Middle frontal gyrus (tissue), 1 donor: Measurements from ENCODE around the gene XRCC3.

Experiments
- DNase-seq: peaks from one replicate; pipeline ENCODE4 v3.0.0-alpha.2; 2015; ENCODE audit warnings: low spot score; ENCODE audit errors: extremely low spot score

Gene XRCC3

DNA sequence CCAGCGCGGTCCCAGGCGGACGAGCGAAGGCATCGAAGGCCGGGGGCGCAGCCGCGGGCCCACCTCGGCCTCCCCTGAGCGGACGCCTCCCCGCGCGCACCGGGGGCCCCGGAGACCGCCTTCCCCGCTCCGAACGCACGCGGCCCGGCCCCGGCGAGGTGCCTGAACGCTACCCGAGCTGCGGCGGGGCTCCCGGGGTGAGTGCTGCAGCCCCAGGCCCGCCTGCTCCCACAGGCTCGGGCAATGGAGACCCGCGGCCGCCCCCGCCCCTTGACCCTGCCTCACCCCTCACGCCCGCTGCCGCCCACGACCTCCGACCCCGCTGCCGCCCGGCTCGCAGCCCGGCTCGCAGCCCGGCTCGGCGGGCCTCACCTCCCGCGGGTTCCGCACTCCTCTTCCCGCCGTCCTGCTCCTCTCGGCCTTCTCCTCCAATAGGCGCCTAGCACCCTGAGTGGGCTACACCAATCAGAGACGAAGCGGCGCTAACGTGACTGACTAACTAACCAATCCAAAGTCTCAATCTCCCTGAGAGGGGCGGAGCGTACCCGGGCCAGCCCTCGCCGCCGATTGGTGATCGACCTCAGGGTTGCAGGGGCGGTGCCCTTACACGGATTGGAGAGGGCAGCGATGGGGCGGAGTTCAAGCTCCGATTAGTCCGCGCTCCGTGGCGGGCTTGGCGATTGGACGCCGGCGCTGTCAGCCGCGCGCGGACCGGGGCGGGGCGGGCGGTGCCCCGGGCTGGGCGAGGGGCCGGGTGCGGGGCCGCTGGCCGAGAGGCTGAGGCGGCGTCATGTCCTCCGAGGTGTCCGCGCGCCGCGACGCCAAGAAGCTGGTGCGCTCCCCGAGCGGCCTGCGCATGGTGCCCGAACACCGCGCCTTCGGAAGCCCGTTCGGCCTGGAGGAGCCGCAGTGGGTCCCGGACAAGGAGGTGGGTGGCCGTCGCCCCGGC, at the start of gene XRCC3, which contains the start of gene ZFYVE21:
Gene XRCC3 (minus strand): TSS at position 400 of the 949 bp plus-strand sequence. CDS start 4,364 bp downstream, outside the sequence.
Gene ZFYVE21 (plus strand): TSS at position 759 of the 949 bp plus-strand sequence. CDS start 32 bp downstream, at position 791.
- peak; percentile 97 for DNase-seq

DNA sequence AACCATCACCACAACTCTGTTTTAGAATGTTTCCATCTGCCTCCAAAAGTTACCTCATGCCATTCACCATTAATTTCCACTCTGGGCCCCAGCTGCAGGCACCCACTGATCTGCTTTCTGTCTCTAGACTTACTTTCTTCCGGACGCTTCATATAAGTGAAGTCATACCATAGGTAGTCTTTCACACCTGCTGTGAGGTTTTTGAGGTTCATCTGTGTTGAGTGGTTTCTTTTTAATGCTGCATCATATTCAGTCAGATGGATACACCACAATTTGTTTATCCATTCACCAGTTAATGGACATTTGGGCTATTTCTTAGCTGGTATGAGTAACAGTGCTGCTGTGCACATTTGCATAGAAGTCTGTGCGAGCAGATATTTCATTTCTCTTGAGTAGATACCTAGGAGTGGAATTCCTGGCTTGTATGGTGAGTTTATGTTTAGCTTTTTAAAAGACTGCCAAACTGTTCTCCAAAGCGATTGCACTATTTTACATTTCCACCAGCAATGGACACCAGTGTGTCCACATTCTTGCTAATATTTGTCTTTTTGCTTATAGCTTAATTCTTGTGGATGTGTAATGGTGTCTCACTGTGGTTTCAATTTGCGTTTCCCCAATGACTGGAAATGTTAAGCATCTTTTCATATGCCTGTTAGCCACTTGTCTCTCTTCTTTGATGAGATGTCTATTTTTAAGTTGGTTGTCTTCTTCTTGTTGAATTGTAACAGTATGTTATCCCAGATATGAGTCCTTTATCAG, 48.7 kb upstream of the XRCC3 start:
- DNase-seq = no peak

DNA sequence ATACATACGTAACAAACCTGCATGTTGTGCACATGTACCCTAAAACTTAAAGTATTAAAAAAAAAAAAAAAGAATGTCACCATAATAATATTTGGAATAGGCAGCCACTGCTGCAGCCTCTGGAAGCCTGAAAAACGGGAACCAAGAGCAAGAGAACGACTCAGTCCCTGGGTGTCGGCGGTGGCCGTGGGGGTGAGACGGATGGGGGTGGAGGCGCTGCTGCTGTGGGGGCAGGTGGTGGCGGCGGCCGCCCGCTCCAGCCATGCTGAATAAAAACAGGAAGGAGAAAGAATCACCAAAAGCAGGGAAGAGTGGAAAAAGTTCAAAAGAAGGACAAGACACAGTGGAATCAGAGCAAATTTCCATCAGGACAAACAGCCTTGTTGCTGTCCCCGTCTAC, 47.3 kb upstream of the XRCC3 start:
- DNase-seq = no peak

DNA sequence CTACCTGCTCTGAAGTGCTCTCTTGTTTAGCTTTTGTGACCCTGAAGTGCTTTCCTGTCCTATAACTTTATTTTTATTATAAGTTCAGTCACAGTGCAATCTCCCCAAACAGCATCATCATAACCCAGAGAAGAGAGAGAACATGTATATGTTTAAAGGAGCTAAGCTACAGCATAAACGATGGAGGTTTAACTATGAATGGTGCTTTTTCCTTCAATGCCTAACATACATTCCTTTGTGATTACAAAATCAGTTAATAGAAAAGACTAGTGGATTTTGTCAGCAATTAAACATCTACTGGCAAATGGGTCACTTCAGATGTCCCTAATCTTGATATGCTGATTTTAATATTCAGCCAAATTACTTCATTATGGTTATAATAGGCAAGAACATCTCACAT, 46.8 kb upstream of the XRCC3 start:
- DNase-seq = no peak

DNA sequence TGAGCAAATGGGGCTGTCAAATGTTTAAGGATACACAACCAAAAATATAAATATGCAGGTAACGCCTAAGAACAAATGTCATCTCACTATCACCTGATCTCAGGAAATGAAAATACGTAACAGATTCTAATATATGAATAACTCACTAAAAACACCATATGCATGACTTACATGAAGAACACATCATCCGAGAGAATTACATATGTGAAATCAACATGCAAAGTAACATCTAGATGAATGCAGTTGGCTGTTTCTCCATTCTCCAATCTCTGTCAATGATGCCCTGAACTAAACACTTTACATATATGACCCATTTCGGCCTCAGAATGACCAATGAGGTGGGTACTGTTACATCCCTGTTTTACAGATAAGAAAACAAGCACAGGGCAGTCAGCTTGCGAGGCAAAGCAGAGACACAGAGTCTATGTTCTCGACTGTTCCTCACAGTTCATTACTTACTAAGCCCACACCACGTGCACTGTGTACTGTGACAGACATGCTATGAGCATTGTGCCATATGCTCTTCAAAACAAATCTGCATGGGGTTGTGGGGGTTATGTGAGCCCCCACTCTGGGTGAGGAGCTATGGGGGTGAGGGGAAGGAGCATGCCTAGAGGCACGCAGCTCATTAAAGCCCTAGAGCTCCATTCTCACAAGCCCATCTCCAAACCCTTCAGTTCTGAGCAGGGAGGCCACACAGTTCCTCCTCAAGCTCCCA, 43.0 kb upstream of the XRCC3 start:
- no peak for DNase-seq

DNA sequence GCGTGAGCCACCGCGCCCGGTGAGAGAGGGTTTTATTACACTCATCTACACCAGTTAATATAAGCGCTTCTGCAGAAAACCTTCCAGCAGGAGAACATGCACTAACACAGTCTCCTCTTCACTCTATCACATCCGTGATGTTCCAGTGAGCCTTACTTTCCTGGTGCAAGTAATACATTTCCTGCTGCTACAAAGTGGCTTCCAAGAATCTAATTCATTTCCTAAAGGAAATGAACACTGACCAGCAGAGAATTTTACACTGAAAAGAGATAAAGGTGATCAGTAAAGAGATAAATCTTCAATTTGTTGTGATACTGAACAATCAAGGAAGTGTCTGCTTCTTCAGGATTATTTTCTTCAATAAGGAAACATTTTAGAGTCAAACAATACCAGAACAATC, 39.8 kb upstream of the XRCC3 start:
- DNase-seq = no peak

DNA sequence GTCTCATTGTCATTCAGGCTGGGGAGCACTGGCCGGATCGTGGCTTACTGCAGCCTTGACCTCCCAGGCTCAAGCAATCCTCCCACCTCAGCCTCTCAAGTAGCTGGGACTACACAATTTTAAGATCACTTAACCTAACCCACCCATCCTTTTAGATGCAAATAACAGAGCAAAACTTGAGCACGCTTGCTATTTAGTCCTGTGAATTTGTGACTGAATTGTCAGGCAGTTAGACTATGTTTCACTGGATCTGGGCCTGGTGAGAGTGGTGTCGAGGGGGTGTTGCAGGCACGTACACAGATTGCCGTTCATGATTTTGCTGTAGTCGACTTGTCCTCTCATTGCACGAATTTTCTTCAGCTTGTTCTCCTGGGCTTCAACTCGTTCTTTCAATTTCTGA, 38.5 kb upstream of the XRCC3 start:
- no peak for DNase-seq

DNA sequence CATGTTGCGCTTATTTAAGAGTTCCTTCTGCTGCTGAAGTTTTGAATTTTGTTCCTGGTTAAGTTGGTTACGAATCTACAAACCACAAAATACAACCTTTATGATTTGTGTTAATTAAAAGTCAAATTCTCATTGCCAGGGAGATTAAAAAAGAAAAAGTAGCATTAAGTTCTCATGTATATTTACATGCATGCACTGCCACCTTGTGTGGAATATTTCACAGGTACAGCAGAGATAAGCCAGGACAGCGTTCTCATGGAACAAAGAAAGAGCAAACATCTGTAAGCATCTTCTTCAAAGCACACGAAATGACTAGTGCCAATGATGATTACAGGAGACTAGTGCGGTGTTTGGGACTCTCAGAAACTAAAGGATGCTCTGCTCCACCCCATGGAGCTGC, 34.6 kb upstream of the XRCC3 start:
- DNase-seq = no peak

DNA sequence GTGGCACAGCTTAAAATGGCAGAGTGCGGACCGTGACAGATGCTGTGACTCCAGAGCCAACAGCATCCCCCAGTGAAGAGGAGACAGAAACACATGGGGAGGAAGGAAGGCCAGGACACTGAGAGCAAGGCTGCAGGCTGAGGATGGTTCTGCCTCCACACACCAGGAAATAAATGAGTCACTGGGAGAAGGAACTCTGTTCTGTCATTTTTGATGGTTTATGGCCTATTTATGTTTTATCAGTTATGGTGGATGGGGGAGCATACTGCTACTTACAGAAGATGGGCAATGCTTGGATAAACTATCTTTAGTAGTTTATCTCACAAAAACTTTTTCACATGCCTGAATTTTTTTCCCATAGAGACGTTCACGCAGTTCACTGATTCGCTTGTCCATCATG, 34.2 kb upstream of the XRCC3 start:
- DNase-seq = no peak

DNA sequence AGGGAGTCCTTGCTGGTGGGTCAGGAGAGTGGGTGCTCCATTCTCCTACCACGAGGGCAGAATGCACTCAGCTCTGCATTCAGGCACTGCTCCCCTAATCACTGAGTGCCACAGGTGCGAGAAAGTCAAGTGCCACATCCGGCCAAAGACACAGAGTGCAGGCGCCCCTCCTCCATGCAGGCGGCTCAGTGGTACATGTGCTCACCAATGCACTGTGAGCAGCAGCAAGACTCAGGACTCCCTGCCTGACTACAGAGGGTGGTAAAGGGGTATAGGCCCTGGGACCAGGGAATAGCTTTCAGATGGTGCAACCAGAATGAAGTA, 33.2 kb upstream of the XRCC3 start:
- DNase-seq = no peak

DNA sequence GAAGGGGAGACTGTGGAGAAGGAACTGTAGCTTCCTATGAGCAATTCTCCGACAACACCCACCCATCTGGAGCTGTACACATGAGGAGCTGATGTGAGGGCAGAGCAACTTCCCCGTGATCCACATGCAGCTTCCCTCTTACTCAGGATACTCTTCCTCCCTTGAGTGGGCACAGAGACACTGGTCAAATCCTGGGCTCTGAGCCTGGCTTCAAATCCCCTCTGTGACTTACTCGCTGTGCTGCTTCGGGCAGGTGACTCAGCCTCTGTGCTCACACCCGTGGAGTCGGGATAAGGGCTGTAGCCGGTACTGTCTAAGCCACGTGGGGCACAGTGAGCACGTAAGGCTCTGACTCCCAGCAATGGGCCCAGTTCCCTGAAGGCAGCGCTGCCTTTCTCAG, 31.4 kb upstream of the XRCC3 start:
- DNase-seq = no peak

DNA sequence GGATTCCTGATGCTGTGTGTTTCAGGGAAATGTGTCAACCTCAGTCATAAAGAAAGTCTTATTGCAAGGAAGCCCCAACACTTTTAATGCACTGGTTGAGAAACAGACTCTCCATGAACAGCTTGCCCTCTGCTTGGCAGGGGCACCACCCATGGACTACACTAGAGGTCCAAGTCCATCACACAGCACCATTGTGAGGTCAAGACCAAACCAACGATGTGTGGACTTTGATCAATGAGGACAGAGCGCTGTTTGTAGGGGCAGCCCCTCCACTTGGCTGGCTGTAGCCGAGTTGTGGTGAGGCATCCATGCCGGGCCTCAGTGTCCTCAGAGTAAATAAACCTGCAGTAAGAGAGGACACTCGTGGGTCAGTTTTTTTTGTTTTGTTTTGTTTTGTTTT, 30.2 kb upstream of the XRCC3 start:
- no peak for DNase-seq

DNA sequence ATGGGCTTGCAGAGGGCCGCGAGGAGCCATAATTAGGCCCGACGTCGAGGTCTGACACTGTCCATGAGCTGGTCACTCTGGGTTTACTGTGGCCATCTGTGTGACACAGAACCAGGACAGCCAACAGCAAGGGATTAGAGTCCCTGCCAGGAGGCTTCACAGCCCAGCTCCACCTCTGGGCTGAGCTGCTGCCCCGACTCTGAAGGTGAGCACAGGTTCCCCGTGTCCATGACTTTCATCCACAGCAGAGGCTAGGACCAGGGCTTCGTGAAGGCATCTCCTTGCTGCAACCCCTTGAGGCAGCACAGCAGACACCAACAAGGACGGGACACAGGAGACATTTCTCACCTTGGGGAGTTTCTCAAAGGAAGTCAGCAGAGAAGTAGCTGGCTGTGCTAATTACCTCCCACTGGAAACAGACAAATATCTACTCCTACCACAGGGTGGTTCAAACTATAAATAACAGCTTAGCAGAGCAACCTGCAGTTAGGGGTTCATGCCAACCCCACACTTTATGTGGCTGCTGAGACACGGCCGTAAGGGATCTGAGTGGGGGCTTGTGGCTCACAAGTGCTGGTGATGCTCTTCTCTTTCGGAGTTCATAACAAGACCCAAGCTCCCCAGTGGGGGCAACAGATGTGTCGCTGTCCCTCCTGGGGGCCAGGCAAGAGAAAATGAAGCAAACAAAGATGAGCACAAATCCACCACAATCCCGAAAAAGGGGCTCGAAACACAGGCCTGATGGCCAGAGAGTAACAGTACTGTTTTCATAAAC, 29.6 kb upstream of the XRCC3 start:
- no peak for DNase-seq

DNA sequence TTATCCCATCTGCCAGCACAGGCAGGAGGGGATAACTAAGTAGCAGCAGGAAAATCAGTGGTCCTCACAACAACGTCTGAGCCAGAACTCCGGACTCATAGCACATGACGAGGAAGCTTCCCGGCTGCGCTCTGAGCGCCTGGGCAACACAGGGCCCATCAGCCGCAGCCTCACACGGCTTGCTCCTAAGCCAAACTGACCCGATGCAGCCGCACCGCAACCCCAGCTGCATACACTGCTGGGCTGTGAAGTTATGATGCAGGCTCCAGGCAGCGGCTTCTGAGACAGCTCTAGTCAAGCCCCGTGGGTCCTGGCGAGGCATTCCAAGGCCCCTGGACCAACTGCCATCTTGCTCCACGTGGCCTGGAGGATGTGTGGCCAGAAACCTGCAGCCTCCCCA, 28.4 kb upstream of the XRCC3 start:
- no peak for DNase-seq

DNA sequence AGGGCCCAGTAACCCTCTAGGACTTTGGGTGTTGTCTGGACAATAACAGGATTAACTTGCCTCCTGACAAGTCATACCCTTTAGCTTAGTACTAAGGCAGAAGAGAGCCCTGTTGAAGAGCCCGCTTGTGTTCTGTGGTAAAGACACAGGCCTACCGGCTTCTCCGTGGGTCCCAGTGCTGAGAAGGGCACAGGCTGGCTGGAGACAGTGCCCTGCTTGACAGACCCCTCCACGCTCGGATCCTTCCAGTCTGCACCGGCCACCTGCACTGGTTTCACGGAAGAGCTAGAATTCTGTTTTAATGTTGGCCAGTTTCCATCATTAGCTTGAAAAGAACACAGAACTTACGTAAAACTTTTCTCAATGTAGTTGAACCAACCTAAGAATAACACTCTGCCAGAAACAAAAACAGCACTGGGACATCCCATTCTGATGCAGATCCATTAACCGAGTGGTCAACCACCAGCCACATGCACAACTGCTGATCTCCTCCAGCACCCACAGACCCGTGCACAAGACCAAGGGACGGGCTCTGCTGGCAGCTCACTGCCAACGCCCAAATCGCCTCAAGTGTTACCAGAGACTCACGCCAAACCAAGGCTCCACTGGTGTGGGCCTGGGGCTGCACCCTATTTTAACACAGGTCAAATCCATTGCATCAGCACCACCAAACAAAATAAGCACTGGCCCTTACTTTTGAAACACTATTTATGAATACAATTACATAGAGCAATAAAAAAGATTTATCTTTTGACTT, 27.4 kb upstream of the XRCC3 start:
- DNase-seq = no peak

DNA sequence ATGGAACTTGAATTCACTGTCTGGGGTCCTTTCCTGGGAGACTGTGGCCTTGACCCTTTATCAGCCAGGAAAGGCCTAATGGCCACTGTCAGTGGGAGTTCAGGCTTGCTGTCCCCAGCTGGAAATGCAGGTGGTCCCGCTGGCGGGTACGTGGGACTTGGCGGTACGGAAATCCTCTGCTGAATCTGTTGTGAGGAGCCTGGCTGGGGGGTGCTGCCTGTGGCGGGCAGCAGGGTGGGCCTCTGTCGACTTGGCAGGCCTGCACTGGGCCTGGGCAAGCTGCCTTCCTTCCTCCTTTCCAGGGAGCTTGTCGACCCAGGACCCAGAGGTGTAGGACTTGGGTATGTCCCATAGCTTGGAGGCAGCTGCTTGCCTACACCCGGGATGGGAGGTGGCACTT, 26.6 kb upstream of the XRCC3 start:
- no peak for DNase-seq

DNA sequence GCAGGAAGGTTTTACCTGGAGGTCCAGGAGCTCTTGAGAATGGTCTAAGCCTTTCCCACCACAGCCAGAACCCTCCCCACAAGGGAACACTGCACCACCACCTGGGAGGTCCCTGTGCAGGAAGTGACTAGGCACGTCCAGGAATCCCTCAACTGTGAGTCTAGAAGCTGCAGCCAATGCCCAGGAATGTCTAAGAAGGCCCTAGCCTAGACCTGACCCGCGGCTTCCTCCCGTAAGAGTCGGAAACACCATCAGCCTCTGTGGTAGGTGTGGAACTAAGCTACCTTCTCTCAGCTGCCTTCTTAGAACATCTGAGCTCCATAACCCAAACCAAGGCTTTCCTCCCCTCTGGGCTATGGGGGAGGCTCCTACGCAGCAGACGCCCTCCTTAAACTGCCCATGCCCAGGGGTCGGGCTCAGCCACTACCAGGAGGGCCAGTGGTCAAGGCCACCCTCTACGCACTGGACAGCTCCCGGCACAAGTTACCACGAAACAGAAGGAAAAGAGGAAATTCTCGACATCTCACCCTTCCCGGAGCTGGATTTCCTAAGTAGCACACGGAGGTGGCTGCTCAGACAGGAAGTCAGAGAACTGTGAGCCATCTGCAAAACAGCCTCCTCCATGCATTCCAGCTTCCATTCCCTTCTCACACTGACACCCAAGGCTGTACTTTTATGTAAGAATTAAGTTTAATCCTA, 25.9 kb upstream of the XRCC3 start:
- DNase-seq = no peak

DNA sequence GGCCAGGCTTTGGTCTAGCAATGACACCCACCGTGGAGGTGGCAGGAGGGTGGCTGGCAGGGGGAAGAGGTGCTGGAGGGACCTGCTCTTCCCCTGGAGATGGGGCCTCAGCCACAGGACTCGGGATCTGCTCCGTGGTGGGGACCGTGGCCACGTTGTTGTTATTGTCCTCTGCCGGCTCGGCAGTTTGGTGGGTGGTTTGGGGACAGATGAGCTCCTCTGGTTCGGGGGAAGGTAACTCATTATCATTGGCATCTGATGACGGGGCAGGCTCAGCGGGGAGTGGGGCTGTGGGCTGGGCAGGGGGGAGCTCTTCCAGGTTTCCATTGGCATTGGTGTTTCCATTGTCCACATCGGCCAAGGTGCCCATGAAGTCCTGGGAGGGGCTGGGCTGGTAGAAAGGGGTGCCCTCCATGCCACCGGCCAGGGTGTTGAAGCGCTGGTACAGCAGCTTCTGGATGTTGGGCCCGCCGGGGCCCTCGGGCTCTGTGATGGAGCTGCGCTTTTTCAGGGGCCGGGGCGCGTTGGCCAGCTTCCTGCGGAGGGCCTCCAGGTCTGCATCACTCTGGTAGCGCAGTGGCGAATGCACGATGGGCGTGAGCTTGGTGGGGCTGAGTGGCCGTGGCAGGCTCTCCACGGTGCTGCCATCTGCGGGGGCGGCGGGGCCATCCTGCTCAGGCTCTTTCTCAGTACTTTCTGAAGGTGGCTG, 24.7 kb upstream of the XRCC3 start:
- no peak for DNase-seq

DNA sequence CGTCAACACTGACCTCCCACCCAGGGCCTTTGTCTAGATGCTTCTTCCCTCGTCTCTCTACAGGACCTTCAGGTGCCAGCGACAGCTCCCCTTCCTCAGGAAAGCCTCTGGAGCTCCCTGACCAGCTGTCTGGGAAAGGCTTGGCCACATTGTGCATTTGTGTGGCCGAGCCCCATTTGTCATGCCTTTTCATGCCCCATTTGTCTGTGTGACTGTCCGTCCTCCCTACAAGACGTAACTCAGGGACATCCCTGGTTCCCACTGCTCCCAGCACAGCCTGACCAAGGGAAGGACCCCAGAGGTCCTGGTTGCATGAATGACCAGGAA, 24.2 kb upstream of the XRCC3 start:
- DNase-seq = no peak
